ENCODE measurements around the gene ZBTB44. TPM values are rescaled to one million over a fixed set of nuclear protein-coding genes. Genes with fewer than 3 reads are reported as not detected.
"Not testable (repeated sequence)": the region's sequence is repeated elsewhere in the genome, so short reads cannot be mapped to it uniquely, and the experiment has no call there.

Gene ZBTB44
- total RNA-seq, 1 donor from 2014 or later: 53.3 TPM

DNA sequence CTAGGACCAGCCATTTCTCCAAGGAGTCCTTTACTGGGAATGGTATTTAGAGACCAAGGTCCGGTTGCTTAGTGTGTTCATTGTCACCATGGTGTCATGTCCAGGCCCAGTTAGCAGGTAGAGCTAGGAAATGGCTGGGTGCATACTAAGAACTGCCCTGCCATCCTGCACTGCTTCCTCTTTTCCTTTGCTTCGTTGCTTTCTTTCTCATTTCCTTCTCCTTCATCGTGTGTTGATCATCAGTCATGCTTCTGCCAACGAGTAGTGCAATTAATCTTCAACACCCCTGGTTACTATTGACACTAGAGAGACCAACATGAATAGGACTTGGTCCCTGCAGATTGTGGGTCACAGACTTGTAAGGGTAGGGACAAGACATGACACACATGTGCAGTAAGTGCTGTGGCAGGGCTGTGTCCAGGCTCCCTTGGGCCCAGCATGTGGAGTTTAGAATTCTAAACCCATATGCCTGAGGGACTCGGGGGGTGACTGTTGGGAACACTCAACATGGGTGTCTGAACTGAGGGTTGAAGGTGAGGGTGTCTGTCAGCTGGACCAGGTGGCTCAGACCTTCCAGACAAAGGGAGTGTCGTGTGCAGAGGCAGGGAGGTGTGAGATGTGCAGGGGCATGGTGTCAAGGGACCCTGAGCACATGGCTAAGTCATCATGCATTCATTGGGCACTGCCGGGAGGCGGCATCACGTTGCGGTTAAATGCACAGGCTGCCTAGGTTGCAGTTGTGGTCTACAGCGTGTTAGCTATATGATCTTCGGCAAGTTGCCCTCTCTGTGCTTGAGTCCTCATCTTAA is 112.5 kb downstream of the ZBTB44 start:
- intact Hi-C loops (cut with micrococcal nuclease): no loop called here

DNA sequence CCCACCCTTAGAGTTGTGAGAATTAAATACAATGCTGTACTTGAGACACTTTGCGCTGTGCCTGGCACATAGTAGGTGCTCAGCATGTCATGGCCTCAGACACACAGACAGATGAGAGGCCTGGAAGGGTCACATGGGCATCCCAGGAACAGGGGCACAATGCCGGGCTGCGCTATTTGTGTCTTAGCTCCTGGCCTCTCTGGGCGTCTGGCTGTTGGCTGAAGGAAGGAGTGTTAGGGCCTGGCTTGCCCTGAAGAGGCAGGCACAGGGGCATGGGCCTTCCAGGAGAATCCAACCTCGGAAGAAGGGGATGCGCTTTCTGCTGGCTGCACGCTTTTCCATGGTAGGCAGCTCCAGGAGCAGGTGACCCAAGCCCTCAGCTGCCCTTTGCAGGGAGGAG is 113.7 kb downstream of the ZBTB44 start:
- intact Hi-C loops (cut with micrococcal nuclease): no loop called here

DNA sequence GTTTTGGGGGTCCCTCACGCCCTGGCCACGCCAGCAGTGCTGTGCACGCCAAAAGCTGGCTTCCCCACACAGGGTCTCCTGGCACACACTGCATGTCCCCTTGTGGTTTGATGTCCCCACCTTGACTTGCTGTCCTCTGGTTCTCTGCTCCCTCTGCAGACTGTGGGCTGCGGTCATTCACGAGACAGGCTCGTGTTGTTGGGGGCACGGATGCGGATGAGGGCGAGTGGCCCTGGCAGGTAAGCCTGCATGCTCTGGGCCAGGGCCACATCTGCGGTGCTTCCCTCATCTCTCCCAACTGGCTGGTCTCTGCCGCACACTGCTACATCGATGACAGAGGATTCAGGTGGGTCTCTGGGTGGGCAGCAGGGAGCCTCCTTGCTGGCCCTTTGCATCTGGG is 114.9 kb downstream of the ZBTB44 start:
- intact Hi-C loops (cut with micrococcal nuclease): no loop called here

DNA sequence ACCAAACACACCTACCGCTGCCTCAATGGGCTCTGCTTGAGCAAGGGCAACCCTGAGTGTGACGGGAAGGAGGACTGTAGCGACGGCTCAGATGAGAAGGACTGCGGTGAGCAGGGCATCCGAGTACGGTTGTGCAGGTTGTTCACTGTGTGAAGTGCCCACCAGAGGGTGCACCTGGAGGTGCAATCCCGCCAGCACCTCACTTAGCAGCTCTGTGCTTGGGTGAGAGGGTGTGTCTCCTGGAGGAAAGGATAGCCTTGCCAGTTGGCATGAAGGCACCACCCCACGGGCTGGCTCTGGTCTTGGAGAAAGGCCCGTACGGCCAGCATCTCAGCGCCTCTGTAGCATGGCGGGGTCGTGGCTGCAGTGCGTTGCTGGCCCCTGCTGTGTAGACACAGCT is 115.8 kb downstream of the ZBTB44 start:
- intact Hi-C loops (cut with micrococcal nuclease): no loop called here

DNA sequence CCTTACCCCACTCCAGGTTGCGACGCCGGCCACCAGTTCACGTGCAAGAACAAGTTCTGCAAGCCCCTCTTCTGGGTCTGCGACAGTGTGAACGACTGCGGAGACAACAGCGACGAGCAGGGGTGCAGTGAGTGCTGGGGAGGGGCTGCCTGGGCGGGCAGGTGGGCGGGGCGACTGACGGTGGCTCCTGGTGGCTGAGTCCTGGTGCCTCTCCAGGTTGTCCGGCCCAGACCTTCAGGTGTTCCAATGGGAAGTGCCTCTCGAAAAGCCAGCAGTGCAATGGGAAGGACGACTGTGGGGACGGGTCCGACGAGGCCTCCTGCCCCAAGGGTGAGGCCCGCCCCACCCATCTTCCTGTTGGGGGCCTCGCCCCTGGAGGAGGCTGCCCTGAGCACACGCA is 116.4 kb downstream of the ZBTB44 start:
- intact Hi-C loops (cut with micrococcal nuclease): no loop called here

DNA sequence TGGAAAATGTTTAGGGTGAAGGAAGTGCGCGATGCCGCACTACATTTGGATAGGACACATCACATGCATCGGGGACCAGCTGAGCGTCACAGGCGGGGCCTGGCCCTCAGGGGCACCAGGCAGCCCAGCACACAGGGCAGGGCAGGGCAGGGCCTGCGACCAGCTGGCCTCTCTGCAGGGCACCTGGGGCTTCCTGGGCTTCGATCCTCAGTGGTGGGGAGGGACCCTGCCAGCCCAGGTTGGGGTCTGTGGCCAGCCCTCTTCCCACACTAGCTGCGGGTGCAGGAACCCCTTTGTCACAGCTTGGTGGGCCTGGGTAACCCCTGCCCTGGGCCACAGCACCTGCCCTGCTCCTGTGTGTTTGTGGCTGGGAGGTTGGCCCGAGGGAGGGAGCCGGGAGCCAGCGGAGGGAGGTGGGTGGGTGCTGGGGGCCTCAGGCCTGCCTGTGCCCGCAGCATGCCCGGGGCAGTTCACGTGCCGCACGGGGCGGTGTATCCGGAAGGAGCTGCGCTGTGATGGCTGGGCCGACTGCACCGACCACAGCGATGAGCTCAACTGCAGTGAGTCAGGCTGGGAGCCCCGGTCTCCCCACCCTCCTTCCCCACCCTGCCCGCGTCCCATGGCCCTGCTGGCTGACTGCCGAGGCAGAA is 117.2 kb downstream of the ZBTB44 start:
- intact Hi-C loops (cut with micrococcal nuclease): no loop called here

DNA sequence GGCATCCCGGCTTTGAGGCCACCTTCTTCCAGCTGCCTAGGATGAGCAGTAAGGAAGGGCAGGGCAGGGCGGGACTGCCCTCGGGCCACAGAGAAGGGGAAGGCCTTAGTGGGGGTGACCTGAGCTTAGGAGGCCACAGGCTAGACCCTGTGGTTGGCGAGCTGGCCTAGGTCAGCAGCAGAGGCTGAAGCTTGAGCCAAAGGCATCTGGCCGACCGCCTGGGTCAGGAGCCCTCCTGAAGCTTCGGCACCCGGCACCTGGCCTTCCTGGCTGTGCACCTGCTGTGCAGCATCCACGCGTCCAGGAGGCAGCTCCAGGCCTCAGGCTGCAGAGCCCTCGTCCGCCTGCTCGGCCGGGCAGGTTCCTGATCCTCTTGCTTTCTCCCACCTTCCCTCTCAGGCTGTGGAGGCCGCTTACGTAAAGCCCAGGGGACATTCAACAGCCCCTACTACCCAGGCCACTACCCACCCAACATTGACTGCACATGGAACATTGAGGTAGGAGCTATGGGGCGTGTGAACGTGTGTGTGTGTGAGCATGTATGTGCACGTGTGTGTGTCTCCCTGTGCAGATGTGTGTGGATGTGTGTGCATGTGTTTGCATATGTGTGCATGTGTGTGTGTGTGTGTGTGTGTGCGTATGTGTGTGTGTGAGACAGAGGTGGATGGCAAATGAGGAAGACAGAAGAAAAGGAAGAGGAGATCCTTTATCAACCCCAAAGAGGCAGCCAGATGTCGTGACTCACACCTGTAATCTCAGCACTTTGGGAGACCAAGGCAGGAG is 120.3 kb downstream of the ZBTB44 start:
- intact Hi-C loops (cut with micrococcal nuclease): no loop called here

DNA sequence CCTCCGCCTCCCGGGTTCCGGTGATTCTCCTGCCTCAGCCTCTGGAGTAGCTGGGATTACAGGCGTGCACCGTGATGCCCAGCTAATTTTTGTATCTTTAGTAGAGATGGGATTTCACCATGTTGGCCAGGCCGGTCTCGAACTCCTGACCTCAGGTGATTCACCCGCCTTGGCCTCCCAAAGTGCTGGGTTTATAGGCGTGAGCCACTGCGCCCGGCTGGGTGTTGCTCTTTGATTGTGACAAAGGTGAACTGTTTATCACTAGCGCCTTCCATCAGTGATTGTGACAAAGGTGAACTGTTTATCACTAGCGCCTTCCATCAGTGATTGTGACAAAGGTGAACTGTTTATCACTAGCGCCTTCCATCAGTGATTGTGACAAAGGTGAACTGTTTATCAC is 121.2 kb downstream of the ZBTB44 start:
- intact Hi-C loops (cut with micrococcal nuclease): not testable (repeated sequence)

DNA sequence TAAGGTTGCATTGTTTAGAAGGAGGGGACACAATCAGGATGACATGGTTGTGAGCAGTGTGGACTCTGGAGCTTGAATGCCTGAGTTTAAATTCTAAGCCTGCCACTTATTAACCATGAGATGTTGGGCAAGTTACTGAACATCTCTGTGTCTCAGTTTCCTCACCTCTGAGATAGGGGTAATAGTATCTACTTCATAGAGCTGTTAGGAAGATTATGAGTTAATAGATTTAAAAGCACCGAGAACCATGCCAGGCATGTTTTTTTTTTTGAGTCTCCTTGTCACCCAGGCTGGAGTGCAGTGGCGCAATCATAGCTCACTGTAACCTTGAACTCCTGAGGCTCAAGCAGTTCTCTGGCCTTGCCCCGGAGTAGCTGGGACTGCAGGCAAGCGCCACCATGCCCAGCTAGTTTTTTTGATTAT is 121.9 kb downstream of the ZBTB44 start:
- intact Hi-C loops (cut with micrococcal nuclease): no loop called here

DNA sequence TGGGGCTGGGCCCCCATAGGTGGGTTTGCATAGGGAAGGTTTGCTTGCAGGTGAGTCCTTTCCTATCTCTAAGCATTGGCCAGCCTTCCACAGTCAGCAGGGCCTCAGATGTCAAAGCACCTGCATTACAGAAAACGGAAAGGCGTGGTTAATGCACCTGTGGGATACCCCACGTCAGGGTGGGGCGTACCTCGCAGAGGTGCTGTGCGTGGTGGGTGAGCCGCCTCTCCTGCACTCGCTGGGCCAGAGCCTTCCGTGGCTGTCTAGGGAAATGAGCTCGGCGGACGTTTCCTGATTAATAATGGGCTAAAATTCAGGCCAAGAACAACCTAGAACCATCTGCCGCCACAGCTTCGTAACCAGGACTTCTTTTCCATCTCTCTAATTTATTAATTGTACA is 122.8 kb downstream of the ZBTB44 start:
- intact Hi-C loops (cut with micrococcal nuclease): no loop called here

DNA sequence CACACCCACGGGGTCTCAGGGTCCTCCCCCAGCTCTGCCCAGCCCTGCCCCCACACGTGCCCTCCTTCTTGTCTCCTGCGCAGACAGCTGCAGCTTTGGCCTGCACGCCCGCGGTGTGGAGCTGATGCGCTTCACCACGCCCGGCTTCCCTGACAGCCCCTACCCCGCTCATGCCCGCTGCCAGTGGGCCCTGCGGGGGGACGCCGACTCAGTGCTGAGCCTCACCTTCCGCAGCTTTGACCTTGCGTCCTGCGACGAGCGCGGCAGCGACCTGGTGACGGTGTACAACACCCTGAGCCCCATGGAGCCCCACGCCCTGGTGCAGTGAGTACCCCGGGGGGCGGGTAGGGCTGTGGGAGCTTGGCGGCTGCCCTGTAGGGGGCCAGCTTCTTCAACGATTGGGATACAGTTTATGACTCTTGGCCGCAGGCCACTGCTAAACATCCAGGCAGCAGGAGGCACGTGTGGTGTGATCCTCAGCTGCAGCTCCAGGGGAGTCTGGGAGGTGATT is 124.3 kb downstream of the ZBTB44 start:
- intact Hi-C loops (cut with micrococcal nuclease): no loop called here

DNA sequence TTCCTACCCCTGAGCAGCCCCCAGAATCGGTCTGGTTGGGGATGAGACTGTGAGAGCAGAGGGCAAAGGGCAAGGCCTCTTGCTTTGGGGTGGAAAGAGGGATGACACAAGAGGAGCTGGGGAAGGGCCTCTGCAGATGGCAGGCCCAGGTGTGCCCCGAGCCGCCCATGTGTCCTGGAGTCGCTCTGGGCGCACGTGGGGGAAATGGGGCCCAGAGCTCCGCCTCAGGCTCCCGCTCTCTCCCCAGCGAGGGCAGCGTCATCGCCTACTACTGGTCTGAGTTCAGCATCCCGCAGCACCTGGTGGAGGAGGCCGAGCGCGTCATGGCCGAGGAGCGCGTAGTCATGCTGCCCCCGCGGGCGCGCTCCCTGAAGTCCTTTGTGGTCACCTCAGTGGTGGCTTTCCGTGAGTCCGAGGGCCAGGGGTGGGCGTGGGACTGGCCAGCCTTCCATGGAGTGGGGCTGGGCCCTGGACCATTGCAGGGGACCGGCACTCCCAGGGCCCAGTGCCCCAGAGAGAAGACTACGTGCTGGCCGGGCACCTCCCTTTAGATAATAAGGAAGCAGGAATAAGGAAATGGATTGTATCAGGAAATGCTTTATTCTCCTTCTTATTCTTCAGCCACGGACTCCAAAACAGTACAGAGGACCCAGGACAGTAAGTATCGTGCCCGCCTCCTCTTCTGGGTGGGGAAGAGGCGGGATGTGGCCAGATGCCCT is 125.1 kb downstream of the ZBTB44 start:
- intact Hi-C loops (cut with micrococcal nuclease): no loop called here

DNA sequence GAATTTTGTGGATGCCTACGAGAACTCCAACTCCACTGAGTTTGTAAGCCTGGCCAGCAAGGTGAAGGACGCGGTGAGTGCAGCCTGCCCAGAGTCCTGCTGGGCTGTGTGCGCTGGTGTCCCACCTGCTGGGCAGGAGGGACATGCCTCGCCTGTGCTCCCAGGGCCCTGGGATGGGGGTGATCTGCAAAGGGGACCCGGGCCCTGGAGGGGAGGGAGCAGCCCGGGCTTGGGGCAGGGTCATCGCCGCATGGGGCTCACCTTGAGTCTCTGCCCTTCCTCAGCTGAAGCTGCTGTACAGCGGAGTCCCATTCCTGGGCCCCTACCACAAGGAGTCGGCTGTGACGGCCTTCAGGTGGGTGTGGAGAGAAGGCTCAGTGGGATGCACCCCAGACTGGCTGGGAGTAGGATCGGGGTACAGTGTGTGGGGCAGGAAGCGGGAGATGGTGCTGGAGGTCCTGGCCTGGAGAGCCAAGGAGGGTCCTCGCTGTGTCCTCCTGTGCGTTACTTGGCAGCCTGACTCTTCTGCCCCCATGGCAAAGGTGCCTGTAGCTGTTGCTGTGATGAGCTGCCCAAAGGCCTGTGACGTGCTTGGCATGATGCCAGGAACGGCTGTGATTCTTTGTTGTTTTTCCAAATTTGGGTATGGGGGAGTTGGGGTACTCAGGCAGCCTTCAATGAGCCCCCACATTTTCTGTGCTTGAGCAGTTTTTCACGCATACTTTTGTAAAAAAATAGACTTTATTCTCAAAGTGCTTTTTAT is 126.0 kb downstream of the ZBTB44 start:
- intact Hi-C loops (cut with micrococcal nuclease): no loop called here

DNA sequence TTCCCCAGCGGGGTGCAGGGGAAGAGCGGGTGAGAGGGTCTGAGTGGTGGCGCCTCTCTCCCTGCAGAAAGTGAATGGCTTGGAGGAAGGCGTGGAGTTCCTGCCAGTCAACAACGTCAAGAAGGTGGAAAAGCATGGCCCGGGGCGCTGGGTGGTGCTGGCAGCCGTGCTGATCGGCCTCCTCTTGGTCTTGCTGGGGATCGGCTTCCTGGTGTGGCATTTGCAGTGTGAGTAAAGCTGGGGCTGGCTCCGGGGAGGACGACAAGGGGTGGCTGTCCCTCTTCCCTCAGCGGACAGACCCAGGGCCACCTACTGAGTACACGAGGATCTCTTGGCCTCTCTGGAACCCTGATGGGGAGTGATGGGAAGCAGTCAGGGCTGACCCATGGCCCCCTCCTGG is 126.7 kb downstream of the ZBTB44 start:
- intact Hi-C loops (cut with micrococcal nuclease): no loop called here

DNA sequence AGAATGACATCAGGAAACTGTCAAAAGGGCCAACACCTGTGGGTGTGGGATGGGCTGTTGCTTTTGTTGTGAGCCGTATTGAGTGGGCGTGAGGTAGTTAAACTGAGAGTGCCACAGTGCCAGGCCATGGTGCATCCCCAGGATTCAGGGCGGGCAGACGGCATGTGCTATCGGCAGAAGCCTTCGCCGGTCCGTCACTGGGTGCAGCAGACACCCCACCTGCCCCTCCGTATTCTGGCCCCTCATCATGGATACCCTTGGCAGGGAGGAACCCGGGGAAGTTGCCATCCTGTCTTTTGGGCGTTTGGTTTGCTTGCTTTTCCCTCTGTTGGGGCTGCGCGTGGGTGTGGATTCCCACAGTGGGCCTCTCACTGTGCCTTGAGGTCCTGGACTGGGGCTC is 127.6 kb downstream of the ZBTB44 start:
- intact Hi-C loops (cut with micrococcal nuclease): no loop called here

DNA sequence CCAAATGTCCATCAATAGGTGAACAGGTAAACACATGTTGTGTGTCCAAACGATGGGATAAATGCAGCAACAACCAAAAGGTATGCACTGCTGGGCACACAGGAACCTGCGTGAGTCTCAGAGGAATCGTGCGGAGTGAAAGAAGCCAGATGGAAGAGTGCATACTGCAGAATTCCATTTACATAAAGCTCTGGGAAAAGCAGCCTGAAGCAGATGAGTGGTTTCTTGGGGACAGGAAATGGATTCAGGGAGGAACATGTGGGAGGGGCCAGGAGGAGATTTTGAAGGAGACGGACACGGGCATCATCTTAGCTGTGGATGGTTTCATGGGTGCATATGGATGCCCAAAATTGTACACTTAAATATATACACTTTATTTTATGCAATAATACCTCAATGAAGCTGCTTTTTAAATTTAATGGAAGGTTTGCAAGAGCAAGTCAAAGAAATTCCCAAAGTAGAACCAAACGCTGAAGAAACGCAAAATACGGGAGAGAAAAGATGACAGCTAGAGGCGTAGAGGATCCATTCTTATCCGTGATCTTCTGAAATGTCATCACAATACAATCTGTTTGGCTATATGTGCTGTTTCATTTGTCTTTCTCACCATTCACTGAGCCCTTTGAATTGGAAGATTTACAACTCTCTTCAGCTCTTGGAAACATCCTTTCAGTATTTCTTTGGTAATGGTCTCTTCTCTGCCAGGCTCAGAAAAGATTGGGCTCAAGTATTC is 130.7 kb downstream of the ZBTB44 start:
- intact Hi-C loops (cut with micrococcal nuclease): no loop called here

DNA sequence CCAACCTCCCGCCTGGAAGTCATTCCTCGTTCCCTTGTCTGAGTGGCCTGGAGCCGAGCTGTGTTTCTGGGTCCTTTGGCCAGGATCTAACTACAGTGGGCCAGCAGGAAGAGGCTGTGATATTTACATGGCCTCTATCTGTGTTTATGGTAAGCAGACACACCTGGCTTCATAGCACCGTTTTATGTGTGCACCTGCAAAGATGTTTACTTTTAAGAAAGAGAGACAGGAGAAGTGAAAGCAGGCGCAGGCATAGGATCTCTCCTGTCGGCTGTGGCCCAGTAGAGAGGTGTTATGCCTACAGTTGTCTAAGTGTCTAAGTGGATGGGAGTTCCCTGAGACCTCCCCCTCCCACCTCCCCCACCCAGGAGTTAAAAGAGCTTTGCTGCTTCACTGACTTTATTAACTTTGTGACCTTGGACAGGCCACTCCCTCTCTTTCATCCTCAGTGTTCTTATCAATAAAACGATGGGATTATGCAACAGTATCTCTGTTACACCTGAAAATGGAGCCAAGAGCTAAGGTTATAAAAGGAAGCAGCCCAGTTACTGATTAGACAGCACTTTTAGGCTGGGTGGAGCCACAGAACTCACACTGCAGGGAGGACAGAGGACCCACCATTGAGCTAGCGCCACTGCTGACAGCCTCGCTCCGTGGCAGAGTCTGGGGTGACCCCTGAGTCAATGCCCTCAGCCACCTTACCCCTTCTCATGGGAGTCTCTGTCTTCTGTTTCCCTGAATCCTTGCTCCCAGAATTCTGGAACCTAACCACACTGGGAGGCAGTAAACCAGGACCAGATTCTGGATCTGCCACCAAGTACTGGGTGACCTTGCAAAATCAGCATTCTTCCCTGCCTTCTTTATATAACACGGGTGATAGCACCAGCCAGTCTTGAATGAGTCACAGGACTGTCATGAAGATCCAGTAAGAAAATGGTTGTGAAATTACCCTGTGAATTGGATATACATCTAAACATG is 133.1 kb downstream of the ZBTB44 start:
- intact Hi-C loops (cut with micrococcal nuclease): no loop called here

DNA sequence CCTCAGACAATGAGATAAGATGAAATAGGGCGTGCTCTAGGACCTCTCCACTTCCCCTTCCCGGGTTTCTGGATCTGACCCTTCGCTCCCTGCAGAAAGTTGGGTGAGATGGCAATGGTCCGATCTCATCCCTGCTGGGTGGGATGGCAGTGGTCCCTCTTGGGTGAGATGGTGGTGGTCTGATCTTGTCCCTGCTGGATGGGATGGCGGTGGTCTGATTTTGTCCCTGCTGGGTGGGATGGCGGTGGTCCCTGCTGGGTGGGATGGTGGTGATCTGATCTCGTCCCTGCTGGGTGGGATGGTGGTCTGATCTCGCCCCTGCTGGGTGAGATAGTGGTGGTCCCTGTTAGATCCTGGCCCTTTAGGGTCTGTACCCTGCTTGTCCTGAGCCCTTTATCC is 133.8 kb downstream of the ZBTB44 start:
- intact Hi-C loops (cut with micrococcal nuclease): no loop called here

DNA sequence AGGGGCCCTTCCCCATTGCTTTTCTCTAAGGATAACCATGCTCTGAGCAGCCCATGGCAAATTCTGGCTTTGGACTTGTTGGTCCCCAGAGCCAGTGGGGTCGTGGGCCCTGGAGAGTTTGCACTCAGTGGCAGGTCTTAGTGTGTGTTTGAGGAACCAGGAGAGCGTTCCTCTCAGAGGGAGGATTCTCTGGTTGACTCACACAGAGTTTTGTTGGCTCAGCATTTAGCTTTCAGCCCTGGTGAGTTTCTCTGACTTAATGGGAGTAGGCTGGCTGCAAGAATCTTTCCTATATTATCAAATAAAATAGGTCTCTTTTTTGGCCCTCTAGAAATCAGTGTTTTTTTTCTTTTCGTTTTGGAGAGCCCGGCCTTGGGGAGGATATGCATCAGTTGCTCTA is 134.2 kb downstream of the ZBTB44 start:
- intact Hi-C loops (cut with micrococcal nuclease): no loop called here

Data from T-helper 2 cell treated with Interferon-gamma antibody and Interleukin-4, amounts not matched to agents 100 ng/mL and 5 ng/mL, for 36 hours (primary cell).